Panc1 (cell line): ENCODE results near the gene APCDD1. TPM values are rescaled to one million over a fixed set of nuclear protein-coding genes. Genes with fewer than 3 reads are reported as not detected.

ENCODE experiments used
- ATAC-seq: fragments of 200-7000 bp; cut with Tn5 transposase; 2 replicates; pipeline ENCODE4 v1.9.1; 2020; ENCODE audit warnings: mild to moderate bottlenecking, moderate library complexity
- BruUV-seq: library from RNA; stranded (reverse); fragments of 400-500 nt; replicated peaks from 2 replicates; lab custom pipeline; 2021; lab: Mats Ljungman, UMichigan
- CTCF ChIA-PET: fragments of 300-600 bp; sonication (Branson Sonifier 250); formaldehyde crosslinking; loops from one replicate; lab custom pipeline; 2022; ENCODE audit warnings: antibody characterized with exemption; lab: Charles Lee
- POLR2A ChIA-PET: fragments of 300-600 bp; sonication (Branson Sonifier 250); formaldehyde crosslinking; loops from one replicate; lab custom pipeline; 2022; ENCODE audit warnings: antibody characterized with exemption; lab: Charles Lee
- DNase-seq: peaks from one replicate; pipeline ENCODE4 v3.0.0-alpha.2; 2010; ENCODE audit warnings: low read depth, low spot score
- H3K27ac ChIP-seq: 2 replicates; pipeline ENCODE4 v1.5.1; 2011; ENCODE audit warnings: mild to moderate bottlenecking, low read length, inconsistent platforms
- H3K27me3 ChIP-seq: fragments of 200-500 bp; sonication (Bioruptor generic); 2 replicates; pipeline ENCODE4 v1.6.0; 2014; ENCODE audit warnings: low read length, inconsistent platforms; ENCODE audit not compliant: control insufficient read depth, insufficient read depth
- H3K36me3 ChIP-seq: fragments of 200-500 bp; sonication (Bioruptor generic); 2 replicates; pipeline ENCODE4 v1.5.1; 2014; ENCODE audit warnings: inconsistent platforms, mild to moderate bottlenecking, low read length, moderate library complexity; ENCODE audit not compliant: control insufficient read depth, insufficient read depth
- H3K4me1 ChIP-seq: 2 replicates; pipeline ENCODE4 v1.5.1; 2011; ENCODE audit warnings: inconsistent platforms, mild to moderate bottlenecking, low read length, moderate library complexity; ENCODE audit not compliant: control insufficient read depth, insufficient read depth
- H3K4me3 ChIP-seq, 2 experiments: 2 replicates each; pipeline ENCODE4 v1.5.1; 2011 to 2012; ENCODE audit warnings: low read depth in 2 of 2, low read length in 2 of 2, mild to moderate bottlenecking in 2 of 2, inconsistent platforms in 1 of 2, moderate library complexity in 1 of 2
- H3K9me3 ChIP-seq: fragments of 200-500 bp; sonication (Bioruptor generic); 2 replicates; pipeline ENCODE4 v1.5.1; 2014; ENCODE audit warnings: low read depth, mild to moderate bottlenecking, inconsistent platforms, low read length, moderate library complexity; ENCODE audit not compliant: control insufficient read depth, insufficient read depth
- POLR2AphosphoS5 ChIP-seq: IDR thresholded peaks from 2 replicates; pipeline ENCODE4 v1.6.1; 2012; ENCODE audit warnings: mild to moderate bottlenecking, low read depth, low read length, moderate library complexity
- SIN3A ChIP-seq: IDR thresholded peaks from 2 replicates; pipeline ENCODE4 v1.6.1; 2012; ENCODE audit warnings: low read depth, mild to moderate bottlenecking, low read length, moderate library complexity, borderline replicate concordance; ENCODE audit not compliant: insufficient read depth
- TCF7L2 ChIP-seq: IDR thresholded peaks from 2 replicates; pipeline ENCODE4 v1.6.1; 2011; ENCODE audit warnings: mild to moderate bottlenecking, low read depth, low read length, inconsistent platforms
- in situ Hi-C: cut with HindIII; loops from 2 replicates; pipeline ENCODE4 v1.10.0; 2016; ENCODE audit warnings: low sequenced_read_pairs, low pct_unique_long_range_greater_than_20kb
- intact Hi-C: fragments of 100-400 bp; cut with micrococcal nuclease; formaldehyde crosslinking; loops from one replicate; pipeline ENCODE4 v1.10.0; 2022; ENCODE audit not compliant: unreplicated experiment
- total RNA-seq: library from RNA; stranded (reverse); gene quantifications from one replicate; pipeline ENCODE4 v1.2.1, GENCODE V29; 2021; ENCODE audit not compliant: unreplicated experiment
- TF ChIP-seq, protein P1 (sequence below), 2 experiments: IDR thresholded peaks; 2 replicates each; pipeline ENCODE4 v1.6.1; 2011 to 2012; ENCODE audit warnings: low read depth in 2 of 2, control low read depth in 1 of 2, low read length in 1 of 2, mild to moderate bottlenecking in 1 of 2, moderate library complexity in 1 of 2; ENCODE audit not compliant: insufficient read depth in 1 of 2
- TF ChIP-seq, protein P2 (sequence below): fragments of 450-650 bp; IDR thresholded peaks from 2 replicates; pipeline ENCODE4 v1.5.1; 2017; ENCODE audit warnings: mild to moderate bottlenecking

The APCDD1 gene
- total RNA-seq, 1 experiment from 2014 or later = 0.36 TPM

DNA sequence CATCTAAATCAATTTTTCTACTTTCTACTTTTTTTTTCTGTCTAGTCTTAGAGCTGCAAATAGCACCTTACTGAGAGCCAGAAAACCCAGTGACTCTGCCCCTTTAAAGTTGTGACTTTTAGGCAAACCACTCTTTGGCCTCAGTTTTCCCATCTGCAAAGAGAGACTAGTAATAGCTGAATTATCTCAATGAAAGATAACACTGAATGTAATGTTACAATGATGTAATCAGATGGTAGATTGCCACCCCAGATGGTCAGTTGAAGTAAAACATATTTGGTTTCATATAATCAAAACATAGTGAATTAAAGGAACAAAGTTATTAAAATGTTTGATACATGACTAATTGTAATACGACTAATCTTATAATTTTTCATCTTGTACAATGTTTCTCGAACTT, 5.0 kb upstream of the APCDD1 start:
- Histone ChIP-seq H3K9me3 (no peaks in the 10 kb centered on the region), H3K27ac (no peak overlapping the region), H3K4me1 (no peaks in the 10 kb centered on the region), H3K4me3 (no peak overlapping the region), H3K36me3 (no peaks in the 10 kb centered on the region), H3K27me3 (peaks cover 27% of the 10 kb centered on the region)
- in situ Hi-C loops (no loop called here), intact Hi-C loops (no loop called here)
- DNase-seq (no peak), ATAC-seq (no peak)
- POLR2A ChIA-PET = no interaction called here
- BruUV-seq = no TSS peak
- TF ChIP-seq, protein P1, sequence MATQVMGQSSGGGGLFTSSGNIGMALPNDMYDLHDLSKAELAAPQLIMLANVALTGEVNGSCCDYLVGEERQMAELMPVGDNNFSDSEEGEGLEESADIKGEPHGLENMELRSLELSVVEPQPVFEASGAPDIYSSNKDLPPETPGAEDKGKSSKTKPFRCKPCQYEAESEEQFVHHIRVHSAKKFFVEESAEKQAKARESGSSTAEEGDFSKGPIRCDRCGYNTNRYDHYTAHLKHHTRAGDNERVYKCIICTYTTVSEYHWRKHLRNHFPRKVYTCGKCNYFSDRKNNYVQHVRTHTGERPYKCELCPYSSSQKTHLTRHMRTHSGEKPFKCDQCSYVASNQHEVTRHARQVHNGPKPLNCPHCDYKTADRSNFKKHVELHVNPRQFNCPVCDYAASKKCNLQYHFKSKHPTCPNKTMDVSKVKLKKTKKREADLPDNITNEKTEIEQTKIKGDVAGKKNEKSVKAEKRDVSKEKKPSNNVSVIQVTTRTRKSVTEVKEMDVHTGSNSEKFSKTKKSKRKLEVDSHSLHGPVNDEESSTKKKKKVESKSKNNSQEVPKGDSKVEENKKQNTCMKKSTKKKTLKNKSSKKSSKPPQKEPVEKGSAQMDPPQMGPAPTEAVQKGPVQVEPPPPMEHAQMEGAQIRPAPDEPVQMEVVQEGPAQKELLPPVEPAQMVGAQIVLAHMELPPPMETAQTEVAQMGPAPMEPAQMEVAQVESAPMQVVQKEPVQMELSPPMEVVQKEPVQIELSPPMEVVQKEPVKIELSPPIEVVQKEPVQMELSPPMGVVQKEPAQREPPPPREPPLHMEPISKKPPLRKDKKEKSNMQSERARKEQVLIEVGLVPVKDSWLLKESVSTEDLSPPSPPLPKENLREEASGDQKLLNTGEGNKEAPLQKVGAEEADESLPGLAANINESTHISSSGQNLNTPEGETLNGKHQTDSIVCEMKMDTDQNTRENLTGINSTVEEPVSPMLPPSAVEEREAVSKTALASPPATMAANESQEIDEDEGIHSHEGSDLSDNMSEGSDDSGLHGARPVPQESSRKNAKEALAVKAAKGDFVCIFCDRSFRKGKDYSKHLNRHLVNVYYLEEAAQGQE (IDR thresholded peaks at IDR 0.05; ENCODE audit: insufficient read depth in 1 of 2, low read depth in 2 of 2, low read length in 1 of 2) = no peak
- TF ChIP-seq POLR2AphosphoS5 (no peak), TCF7L2 (no peak), SIN3A (no peak)
- TF ChIP-seq, protein P2, sequence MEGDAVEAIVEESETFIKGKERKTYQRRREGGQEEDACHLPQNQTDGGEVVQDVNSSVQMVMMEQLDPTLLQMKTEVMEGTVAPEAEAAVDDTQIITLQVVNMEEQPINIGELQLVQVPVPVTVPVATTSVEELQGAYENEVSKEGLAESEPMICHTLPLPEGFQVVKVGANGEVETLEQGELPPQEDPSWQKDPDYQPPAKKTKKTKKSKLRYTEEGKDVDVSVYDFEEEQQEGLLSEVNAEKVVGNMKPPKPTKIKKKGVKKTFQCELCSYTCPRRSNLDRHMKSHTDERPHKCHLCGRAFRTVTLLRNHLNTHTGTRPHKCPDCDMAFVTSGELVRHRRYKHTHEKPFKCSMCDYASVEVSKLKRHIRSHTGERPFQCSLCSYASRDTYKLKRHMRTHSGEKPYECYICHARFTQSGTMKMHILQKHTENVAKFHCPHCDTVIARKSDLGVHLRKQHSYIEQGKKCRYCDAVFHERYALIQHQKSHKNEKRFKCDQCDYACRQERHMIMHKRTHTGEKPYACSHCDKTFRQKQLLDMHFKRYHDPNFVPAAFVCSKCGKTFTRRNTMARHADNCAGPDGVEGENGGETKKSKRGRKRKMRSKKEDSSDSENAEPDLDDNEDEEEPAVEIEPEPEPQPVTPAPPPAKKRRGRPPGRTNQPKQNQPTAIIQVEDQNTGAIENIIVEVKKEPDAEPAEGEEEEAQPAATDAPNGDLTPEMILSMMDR = no peak
- CTCF ChIA-PET = no interaction called here

DNA sequence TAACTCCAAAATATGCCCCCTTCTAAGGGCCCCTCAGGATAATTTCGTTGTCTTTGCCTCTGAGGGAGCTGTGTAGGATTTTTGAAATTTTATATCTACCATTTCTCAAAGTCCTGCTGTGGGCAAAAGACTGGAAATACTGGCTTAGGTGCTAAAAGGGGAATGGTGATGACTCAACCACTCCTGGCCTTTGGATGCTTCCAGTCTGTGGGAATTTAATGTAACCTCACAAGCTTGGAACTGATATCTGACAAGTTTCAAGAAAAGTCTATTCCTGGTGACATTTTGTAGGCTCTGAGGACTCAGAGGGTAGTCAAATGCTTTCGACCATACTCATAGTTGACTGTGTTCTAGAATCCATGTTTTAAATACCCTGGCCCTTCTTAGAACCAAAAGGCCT, 3.4 kb upstream of the APCDD1 start:
- no peak overlapping the region for H3K27ac ChIP-seq
- no peaks in the 10 kb centered on the region for H3K9me3 ChIP-seq
- no peaks in the 10 kb centered on the region for H3K36me3 ChIP-seq
- no TSS peak for BruUV-seq
- no peak overlapping the region for H3K4me3 ChIP-seq
- no peaks in the 10 kb centered on the region for H3K4me1 ChIP-seq
- in situ Hi-C loops = no loop called here
- no peak for DNase-seq
- ChIA-PET POLR2A (no interaction called here), CTCF (no interaction called here)
- intact Hi-C loops = no loop called here
- peaks cover 23% of the 10 kb centered on the region for H3K27me3 ChIP-seq
- TF ChIP-seq, protein P2 = no peak
- TF ChIP-seq SIN3A = no peak
- TF ChIP-seq, protein P1 (IDR thresholded peaks at IDR 0.05; ENCODE audit: insufficient read depth in 1 of 2, low read depth in 2 of 2, low read length in 1 of 2) = no peak
- no peak for TF ChIP-seq POLR2AphosphoS5
- TF ChIP-seq TCF7L2 = no peak
- ATAC-seq = no peak
